Measurements from ENCODE around the gene C11orf24. TPM values are rescaled to one million over a fixed set of nuclear protein-coding genes. Genes with fewer than 3 reads are reported as not detected.

Gene C11orf24
- polyA plus RNA-seq, 2 of the 4 experiments (the other 2 are of a cell fraction): 29.4 to 43.8 TPM

- Histone ChIP-seq H3K4me2 (no peak overlapping the region), H3K4me3 (no peak overlapping the region), H3K9me3 (peaks cover 3% of the 10 kb centered on the region; the same call in 1 of the 3 replicates), H3K4me1 (no peaks in the 10 kb centered on the region), H3K27ac (no peak overlapping the region)
- WGBS (ENCODE audit: missing lambda C conversion rate): 67% methylated on average over 5 of the region's 5 CpGs
- ATAC-seq: no peak
- POLR2A ChIA-PET: no interaction called here
- FAIRE-seq: no peak
- no peak for DNase-seq (ENCODE audit: low read depth in 1 of 2, low spot score in 1 of 2)
- CTCF ChIA-PET: interaction anchor here (1.5 to 3.1 kb wide), 3 partner anchors 10 to 227 kb away, joined by 3 to 18 read pairs (median 5); no protein-coding TSS in a partner anchor
- TF ChIP-seq ESRRA (IDR thresholded peaks at IDR 0.05; ENCODE audit: borderline replicate concordance, low read length) (no peak), RFX5 (IDR thresholded peaks at IDR 0.05) (no peak), MYC (IDR thresholded peaks at IDR 0.05; ENCODE audit: borderline replicate concordance, low read length) (no peak), MAFK (IDR thresholded peaks at IDR 0.05; ENCODE audit: partially characterized antibody) (no peak), RNF2 (IDR thresholded peaks at IDR 0.05; ENCODE audit: borderline replicate concordance, low read depth) (no peak), CTCF (IDR thresholded peaks at IDR 0.05) (no peak), POLR2AphosphoS2 (conservative IDR thresholded peaks at IDR 0.05; ENCODE audit: low read length) (no peak), GATA3 (IDR thresholded peaks at IDR 0.05; ENCODE audit: borderline replicate concordance) (no peak), HES2 (IDR thresholded peaks at IDR 0.05) (no peak), ZC3H11A (IDR thresholded peaks at IDR 0.05) (no peak), EHMT2 (IDR thresholded peaks at IDR 0.05; ENCODE audit: low read depth) (no peak)
Observed at GRCh38 chr11:68221406-68221805, 50.4 kb downstream of the C11orf24 start.

- CTCF ChIA-PET: interaction anchor here (1.0 to 3.9 kb wide), 5 partner anchors 10 to 82 kb away, joined by 3 to 20 read pairs (median 5); no protein-coding TSS in a partner anchor
- H3K4me2 ChIP-seq: no peak overlapping the region
- ATAC-seq: peak; percentile 8 to 34; a peak in 3 of 6 replicates
- H3K27ac ChIP-seq: peak overlapping the region in 1 of 2 experiments; percentile 34; a peak in 1 of 6 replicates
- TF ChIP-seq MAFK (IDR thresholded peaks at IDR 0.05; ENCODE audit: partially characterized antibody) (peak; percentile 47), RAD21 (conservative IDR thresholded peaks at IDR 0.05 in 1 of 2, IDR thresholded peaks at IDR 0.05 in 1 of 2) (no peak), FOSB (CRISPR knock-in tag; IDR thresholded peaks at IDR 0.05) (no peak)
- DNase-seq (ENCODE audit: low read depth in 1 of 2, low spot score in 1 of 2): no peak
- H3K4me3 ChIP-seq: no peak overlapping the region
- POLR2A ChIA-PET: no interaction called here
- H3K4me1 ChIP-seq: peaks cover 12% of the 10 kb centered on the region
- no peaks in the 10 kb centered on the region for H3K9me3 ChIP-seq
- WGBS (ENCODE audit: missing lambda C conversion rate): 86% methylated on average over 17 of the region's 22 CpGs
- FAIRE-seq: no peak
Observed at GRCh38 chr11:68216171-68216938, 55.4 kb downstream of the C11orf24 start.

- no peak for FAIRE-seq
- no peak overlapping the region for H3K4me3 ChIP-seq
- no peak for DNase-seq (ENCODE audit: low read depth in 1 of 2, low spot score in 1 of 2)
- POLR2A ChIA-PET: interaction anchor here (0.5 to 1.0 kb wide), 2 partner anchors 18 to 56 kb away, joined by 3 to 4 read pairs; partner anchors contain the start of gene C11orf24
- TF ChIP-seq RAD21 (conservative IDR thresholded peaks at IDR 0.05 in 1 of 2, IDR thresholded peaks at IDR 0.05 in 1 of 2) (no peak), ESRRA (IDR thresholded peaks at IDR 0.05; ENCODE audit: borderline replicate concordance, low read length) (no peak), GATA3 (IDR thresholded peaks at IDR 0.05; ENCODE audit: borderline replicate concordance) (no peak), JUNB (IDR thresholded peaks at IDR 0.05) (no peak), ATOH8 (CRISPR knock-in tag; IDR thresholded peaks at IDR 0.05; ENCODE audit: low read depth) (no peak), HEYL (CRISPR knock-in tag; IDR thresholded peaks at IDR 0.05) (no peak), RCOR1 (IDR thresholded peaks at IDR 0.05; ENCODE audit: low read depth, low read length) (no peak), PHF8 (IDR thresholded peaks at IDR 0.05; ENCODE audit: borderline replicate concordance, low read depth) (no peak), RNF2 (IDR thresholded peaks at IDR 0.05; ENCODE audit: borderline replicate concordance, low read depth) (no peak), ZSCAN20 (CRISPR knock-in tag; IDR thresholded peaks at IDR 0.05) (no peak), E2F6 (IDR thresholded peaks at IDR 0.05; ENCODE audit: borderline replicate concordance, low read depth) (no peak), SMC3 (IDR thresholded peaks at IDR 0.05) (no peak)
- WGBS (ENCODE audit: missing lambda C conversion rate): 87% methylated on average over 5 of the region's 6 CpGs
- H3K4me1 ChIP-seq: peaks cover 12% of the 10 kb centered on the region
- no peaks in the 10 kb centered on the region for H3K9me3 ChIP-seq
- H3K4me2 ChIP-seq: no peak overlapping the region
- ATAC-seq: no peak; a peak in 1 of 6 replicates
- H3K27ac ChIP-seq: peak overlapping the region in 1 of 2 experiments; percentile 34; a peak in 1 of 6 replicates
- CTCF ChIA-PET: interaction anchor here (1.0 to 3.9 kb wide), 7 partner anchors 9 to 207 kb away, joined by 3 to 20 read pairs (median 3); no protein-coding TSS in a partner anchor
Observed at GRCh38 chr11:68215524-68216170, 56.1 kb downstream of the C11orf24 start.
